T-helper 9 cell (primary cell): ENCODE results near the gene WBP1L.
A peak's percentile ranks its signal among the peaks of the same experiment; 100 is the strongest.
"Not testable (repeated sequence)": the region's sequence is repeated elsewhere in the genome, so short reads cannot be mapped to it uniquely, and the experiment has no call there.

ENCODE experiments used
- DNase-seq: peaks from one replicate; pipeline ENCODE4 v3.0.0-alpha.2; 2020

The WBP1L gene

GRCh38 chr10:102814453-102814871 is 70.7 kb downstream of the WBP1L start:
- DNase-seq = no peak

- DNase-seq = no peak
Observed at GRCh38 chr10:102814873-102815661, 71.3 kb downstream of the WBP1L start.

GRCh38 chr10:102815790-102816549 is 72.2 kb downstream of the WBP1L start:
- DNase-seq = no peak

- no peak for DNase-seq
Observed at GRCh38 chr10:102817175-102817574, 73.4 kb downstream of the WBP1L start.

- no peak for DNase-seq
Observed at GRCh38 chr10:102819054-102819453, 75.3 kb downstream of the WBP1L start.

GRCh38 chr10:102820008-102820407 is 76.3 kb downstream of the WBP1L start:
- not testable (repeated sequence) for DNase-seq

- no peak for DNase-seq
Observed at GRCh38 chr10:102822222-102822621, 78.5 kb downstream of the WBP1L start.

- DNase-seq = no peak
Observed at GRCh38 chr10:102824664-102825063, 80.9 kb downstream of the WBP1L start.

- no peak for DNase-seq
Observed at GRCh38 chr10:102826148-102826796, 82.5 kb downstream of the WBP1L start.

- no peak for DNase-seq
Observed at GRCh38 chr10:102827597-102827975, 83.8 kb downstream of the WBP1L start.

- DNase-seq = no peak
Observed at GRCh38 chr10:102831322-102832071, 87.7 kb downstream of the WBP1L start.

- no peak for DNase-seq
Observed at GRCh38 chr10:102832248-102832647, 88.5 kb downstream of the WBP1L start.

GRCh38 chr10:102832987-102833386 is 89.2 kb downstream of the WBP1L start:
- DNase-seq = no peak

- no peak for DNase-seq
Observed at GRCh38 chr10:102834143-102834542, 90.4 kb downstream of the WBP1L start.

- peak; percentile 69 for DNase-seq
Observed at GRCh38 chr10:102835007-102835482, 91.3 kb downstream of the WBP1L start.

GRCh38 chr10:102837230-102837721 is 93.5 kb downstream of the WBP1L start, which contains the start of gene CYP17A1:
Gene CYP17A1 (minus strand): TSS chr10:102837413. CDS start chr10:102837361, 52 bp downstream.
- no peak for DNase-seq

GRCh38 chr10:102838276-102838927 is 94.7 kb downstream of the WBP1L start:
- DNase-seq = not testable (repeated sequence)

GRCh38 chr10:102841827-102842345 is 98.1 kb downstream of the WBP1L start:
- no peak for DNase-seq

- not testable (repeated sequence) for DNase-seq
Observed at GRCh38 chr10:102843139-102843538, 99.4 kb downstream of the WBP1L start.

- not testable (repeated sequence) for DNase-seq
Observed at GRCh38 chr10:102844190-102844776, 100.5 kb downstream of the WBP1L start.

- no peak for DNase-seq
Observed at GRCh38 chr10:102845352-102845902, 101.7 kb downstream of the WBP1L start.
